ENCODE measurements around the gene LIMS4.
"Not testable (repeated sequence)": the region's sequence is repeated elsewhere in the genome, so short reads cannot be mapped to it uniquely, and the experiment has no call there.

- not testable (repeated sequence) for TF ChIP-seq CTCF (IDR thresholded peaks at IDR 0.05; ENCODE audit: control extremely low read depth in 1 of 3, insufficient read depth in 1 of 3, low read depth in 1 of 3, low read length in 3 of 3); POU5F1 (IDR thresholded peaks at IDR 0.05; ENCODE audit: low read depth, low read length); MAX (IDR thresholded peaks at IDR 0.05); TCF12 (IDR thresholded peaks at IDR 0.05; ENCODE audit: low read depth, low read length)
Measured at GRCh38 chr2:110404246-110404645, 68.4 kb downstream of the LIMS4 start.

Data from H1 (cell line).